Natural killer cell (primary cell): ENCODE data around the gene SLC25A11. TPM values are rescaled to one million over a fixed set of nuclear protein-coding genes. Genes with fewer than 3 reads are reported as not detected.
"Not testable (repeated sequence)": the region's sequence is repeated elsewhere in the genome, so short reads cannot be mapped to it uniquely, and the experiment has no call there.

Source experiments
- ATAC-seq, 3 donors: fragments of 150-1000 bp in 2 of 3; fragments of 200-7000 bp in 1 of 3; cut with Tn5 transposase; 1 replicate in 1 of 3; 2 replicates in 2 of 3; pipeline ENCODE4 v1.10.0; 2021; ENCODE audit warnings: mild to moderate bottlenecking in 2 of 3, moderate library complexity in 2 of 3
- DNase-seq, 2 donors: peaks; one replicate each; pipeline versions ENCODE4 v3.0.0 to v3.0.0-alpha.2; 2013 to 2021; ENCODE audit warnings: mixed read lengths in 1 of 2
- H3K27ac ChIP-seq: one replicate; pipeline ENCODE4 v1.5.1; 2013; ENCODE audit warnings: mild to moderate bottlenecking, low read length
- H3K27me3 ChIP-seq: one replicate; pipeline ENCODE4 v1.6.1; 2013; ENCODE audit warnings: low read length; ENCODE audit not compliant: control insufficient read depth, insufficient read depth
- H3K36me3 ChIP-seq: one replicate; pipeline ENCODE4 v1.6.1; 2013; ENCODE audit warnings: low read length; ENCODE audit not compliant: control insufficient read depth, insufficient read depth
- H3K4me1 ChIP-seq: one replicate; pipeline ENCODE4 v1.6.1; 2013; ENCODE audit warnings: low read length; ENCODE audit not compliant: control insufficient read depth, insufficient read depth
- H3K4me3 ChIP-seq: one replicate; pipeline ENCODE4 v1.5.1; 2013; ENCODE audit warnings: low read length
- H3K9me3 ChIP-seq: one replicate; pipeline ENCODE4 v1.6.1; 2013; ENCODE audit warnings: low read length; ENCODE audit not compliant: control insufficient read depth, insufficient read depth
- H3K27ac Mint-ChIP-seq, 2 donors: one replicate each; pipeline ENCODE4 v1.8.0; 2022; ENCODE audit warnings: mild to moderate bottlenecking in 2 of 2, mixed read lengths in 2 of 2, moderate library complexity in 1 of 2
- H3K27me3 Mint-ChIP-seq, 2 donors: one replicate each; pipeline ENCODE4 v1.8.0; 2022; ENCODE audit warnings: low read depth in 2 of 2, mixed read lengths in 2 of 2
- H3K36me3 Mint-ChIP-seq: one replicate; pipeline ENCODE4 v1.8.0; 2022; ENCODE audit warnings: mixed read lengths
- H3K4me1 Mint-ChIP-seq, 2 donors: one replicate each; pipeline ENCODE4 v1.8.0; 2022; ENCODE audit warnings: mixed read lengths in 2 of 2
- H3K4me3 Mint-ChIP-seq: one replicate; pipeline ENCODE4 v1.8.0; 2022; ENCODE audit warnings: mild to moderate bottlenecking, moderate library complexity, mixed read lengths
- H3K9me3 Mint-ChIP-seq, 2 donors: one replicate each; pipeline ENCODE4 v1.8.0; 2022; ENCODE audit warnings: mixed read lengths in 2 of 2
- WGBS: methylation state at CpG from one replicate; pipeline ENCODE4 v1.1.7; 2013; ENCODE audit warnings: missing lambda C conversion rate; ENCODE audit not compliant: insufficient coverage; 5-methylcytosine and 5-hydroxymethylcytosine counted together
- intact Hi-C: fragments of 100-400 bp; cut with micrococcal nuclease; formaldehyde crosslinking; loops from one replicate; pipeline ENCODE4 v1.14.2; 2022
- total RNA-seq, 4 donors: library from RNA; stranded (reverse); fragments of 120-200 nt in 1 of 4; gene quantifications; one replicate each; pipeline versions ENCODE4 v1.2.3 to v1.2.4, GENCODE V29; 2013 to 2022
- TF ChIP-seq, protein P1 (sequence below): fragments of 200-600 bp; IDR thresholded peaks from one replicate; pipeline ENCODE4 v1.8.0; 2022; ENCODE audit warnings: antibody characterized with exemption

The SLC25A11 gene
- total RNA-seq, 3 donors from 2014 or later (not counting 1 experiment from before 2014, with no cell fraction given): 34.7 to 47.5 (median 42.5) TPM

- TF ChIP-seq, protein P1, sequence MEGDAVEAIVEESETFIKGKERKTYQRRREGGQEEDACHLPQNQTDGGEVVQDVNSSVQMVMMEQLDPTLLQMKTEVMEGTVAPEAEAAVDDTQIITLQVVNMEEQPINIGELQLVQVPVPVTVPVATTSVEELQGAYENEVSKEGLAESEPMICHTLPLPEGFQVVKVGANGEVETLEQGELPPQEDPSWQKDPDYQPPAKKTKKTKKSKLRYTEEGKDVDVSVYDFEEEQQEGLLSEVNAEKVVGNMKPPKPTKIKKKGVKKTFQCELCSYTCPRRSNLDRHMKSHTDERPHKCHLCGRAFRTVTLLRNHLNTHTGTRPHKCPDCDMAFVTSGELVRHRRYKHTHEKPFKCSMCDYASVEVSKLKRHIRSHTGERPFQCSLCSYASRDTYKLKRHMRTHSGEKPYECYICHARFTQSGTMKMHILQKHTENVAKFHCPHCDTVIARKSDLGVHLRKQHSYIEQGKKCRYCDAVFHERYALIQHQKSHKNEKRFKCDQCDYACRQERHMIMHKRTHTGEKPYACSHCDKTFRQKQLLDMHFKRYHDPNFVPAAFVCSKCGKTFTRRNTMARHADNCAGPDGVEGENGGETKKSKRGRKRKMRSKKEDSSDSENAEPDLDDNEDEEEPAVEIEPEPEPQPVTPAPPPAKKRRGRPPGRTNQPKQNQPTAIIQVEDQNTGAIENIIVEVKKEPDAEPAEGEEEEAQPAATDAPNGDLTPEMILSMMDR: no peak
- H3K9me3 Mint-ChIP-seq: no peaks in the 10 kb centered on the region
- peak in 1 of 3 donors; percentile 10 for ATAC-seq
- 40% methylated on average over 15 of the region's 16 CpGs for WGBS
- H3K27me3 Mint-ChIP-seq: peaks cover 0 to 4% of the 10 kb centered on the region in 2 donors
- DNase-seq: no peak
- Histone ChIP-seq H3K27me3 (no peaks in the 10 kb centered on the region), H3K27ac (no peak overlapping the region), H3K4me3 (no peak overlapping the region), H3K9me3 (no peaks in the 10 kb centered on the region), H3K36me3 (peaks cover 17% of the 10 kb centered on the region), H3K4me1 (peaks cover 29% of the 10 kb centered on the region)
- no peaks in the 10 kb centered on the region for H3K36me3 Mint-ChIP-seq
- H3K4me3 Mint-ChIP-seq: peak overlapping the region; percentile 80
- H3K27ac Mint-ChIP-seq: peak overlapping the region in 1 of 2 donors; percentile 81
- peaks cover 33 to 50% of the 10 kb centered on the region in 2 donors for H3K4me1 Mint-ChIP-seq
- intact Hi-C loops: no loop called here
Observed at GRCh38 chr17:4933646-4934045, 6.2 kb downstream of the SLC25A11 start.

DNA sequence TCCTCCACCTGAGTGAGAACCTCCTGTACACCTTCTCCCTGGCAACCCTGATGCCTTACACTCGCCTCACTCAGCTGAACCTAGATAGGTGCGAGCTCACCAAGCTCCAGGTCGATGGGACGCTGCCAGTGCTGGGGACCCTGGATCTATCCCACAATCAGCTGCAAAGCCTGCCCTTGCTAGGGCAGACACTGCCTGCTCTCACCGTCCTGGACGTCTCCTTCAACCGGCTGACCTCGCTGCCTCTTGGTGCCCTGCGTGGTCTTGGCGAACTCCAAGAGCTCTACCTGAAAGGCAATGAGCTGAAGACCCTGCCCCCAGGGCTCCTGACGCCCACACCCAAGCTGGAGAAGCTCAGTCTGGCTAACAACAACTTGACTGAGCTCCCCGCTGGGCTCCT lies 7.1 kb downstream of the SLC25A11 start:
- no peak for DNase-seq
- Histone ChIP-seq H3K27ac (no peak overlapping the region), H3K36me3 (peaks cover 9% of the 10 kb centered on the region), H3K4me3 (no peak overlapping the region), H3K9me3 (no peaks in the 10 kb centered on the region), H3K4me1 (peaks cover 22% of the 10 kb centered on the region), H3K27me3 (no peaks in the 10 kb centered on the region)
- TF ChIP-seq, protein P1: no peak
- peaks cover 0 to 4% of the 10 kb centered on the region in 2 donors for H3K27me3 Mint-ChIP-seq
- WGBS: 94% methylated on average over 12 of the region's 12 CpGs
- peaks cover 28 to 42% of the 10 kb centered on the region in 2 donors for H3K4me1 Mint-ChIP-seq
- H3K36me3 Mint-ChIP-seq: no peaks in the 10 kb centered on the region
- no peak for ATAC-seq
- H3K4me3 Mint-ChIP-seq: no peak overlapping the region
- H3K27ac Mint-ChIP-seq: no peak overlapping the region
- no peaks in the 10 kb centered on the region for H3K9me3 Mint-ChIP-seq
- intact Hi-C loops: no loop called here

DNA sequence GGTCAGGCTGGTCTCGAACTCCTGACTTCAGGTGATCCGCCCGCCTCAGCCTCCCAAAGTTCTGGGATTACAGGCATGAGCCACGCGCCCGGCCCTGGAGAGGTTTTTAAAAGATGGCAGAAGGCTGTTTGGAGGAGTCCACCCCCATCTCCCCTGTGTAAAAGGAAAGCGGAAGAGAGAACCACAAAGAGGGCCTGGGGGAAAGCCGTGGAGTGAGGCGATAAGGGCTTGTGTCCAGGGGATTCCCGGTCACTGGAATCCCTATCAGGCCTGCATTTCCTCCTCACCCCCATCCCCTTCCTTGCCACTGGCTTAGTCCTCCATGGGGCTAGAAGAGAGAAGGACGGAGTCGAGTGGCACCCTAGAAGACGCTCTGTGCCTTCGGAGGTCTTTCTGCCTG lies 7.9 kb downstream of the SLC25A11 start, which contains the start of gene GP1BA:
Gene GP1BA, plus strand, starts transcription at position 315 of the 400 bp plus-strand sequence. CDS start 328 bp downstream, outside the sequence.
- ATAC-seq (no peak), DNase-seq (no peak)
- Mint-ChIP-seq H3K4me3 (no peak within 1 kb of the TSS), H3K4me1 (peaks cover 28 to 37% of the 10 kb centered on the region in 2 donors), H3K9me3 (no peaks in the 10 kb centered on the region), H3K36me3 (no peaks in the 10 kb centered on the region), H3K27ac (no peak within 1 kb of the TSS), H3K27me3 (peaks cover 0 to 4% of the 10 kb centered on the region in 2 donors)
- 58% methylated on average over 11 of the region's 14 CpGs for WGBS
- H3K4me1 ChIP-seq: peaks cover 22% of the 10 kb centered on the region
- intact Hi-C loops: no loop called here
- no peaks in the 10 kb centered on the region for H3K9me3 ChIP-seq
- H3K4me3 ChIP-seq: no peak within 1 kb of the TSS
- TF ChIP-seq, protein P1: no peak
- no peaks in the 10 kb centered on the region for H3K27me3 ChIP-seq
- no peak within 1 kb of the TSS for H3K27ac ChIP-seq
- peaks cover 1% of the 10 kb centered on the region for H3K36me3 ChIP-seq

DNA sequence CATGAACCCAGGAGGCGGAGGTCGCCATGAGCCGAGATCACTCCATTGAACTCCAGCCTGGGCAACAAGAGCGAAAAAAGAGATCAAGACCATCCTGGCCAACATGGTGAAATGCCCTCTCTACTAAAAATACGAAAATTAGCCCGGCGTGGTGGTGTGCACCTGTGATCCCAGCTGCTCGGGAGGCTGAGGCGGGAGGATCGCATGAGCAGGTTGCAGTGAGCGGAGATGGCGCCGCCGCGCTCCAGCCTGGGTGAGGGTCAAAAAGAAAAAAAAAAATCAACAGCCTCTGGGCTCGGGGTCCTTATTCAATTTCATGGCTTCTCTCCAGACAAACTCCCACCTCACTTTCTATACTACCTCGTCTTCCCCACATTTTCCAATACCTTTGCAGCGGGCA lies 11.0 kb downstream of the SLC25A11 start:
- 97% methylated on average over 18 of the region's 18 CpGs for WGBS

DNA sequence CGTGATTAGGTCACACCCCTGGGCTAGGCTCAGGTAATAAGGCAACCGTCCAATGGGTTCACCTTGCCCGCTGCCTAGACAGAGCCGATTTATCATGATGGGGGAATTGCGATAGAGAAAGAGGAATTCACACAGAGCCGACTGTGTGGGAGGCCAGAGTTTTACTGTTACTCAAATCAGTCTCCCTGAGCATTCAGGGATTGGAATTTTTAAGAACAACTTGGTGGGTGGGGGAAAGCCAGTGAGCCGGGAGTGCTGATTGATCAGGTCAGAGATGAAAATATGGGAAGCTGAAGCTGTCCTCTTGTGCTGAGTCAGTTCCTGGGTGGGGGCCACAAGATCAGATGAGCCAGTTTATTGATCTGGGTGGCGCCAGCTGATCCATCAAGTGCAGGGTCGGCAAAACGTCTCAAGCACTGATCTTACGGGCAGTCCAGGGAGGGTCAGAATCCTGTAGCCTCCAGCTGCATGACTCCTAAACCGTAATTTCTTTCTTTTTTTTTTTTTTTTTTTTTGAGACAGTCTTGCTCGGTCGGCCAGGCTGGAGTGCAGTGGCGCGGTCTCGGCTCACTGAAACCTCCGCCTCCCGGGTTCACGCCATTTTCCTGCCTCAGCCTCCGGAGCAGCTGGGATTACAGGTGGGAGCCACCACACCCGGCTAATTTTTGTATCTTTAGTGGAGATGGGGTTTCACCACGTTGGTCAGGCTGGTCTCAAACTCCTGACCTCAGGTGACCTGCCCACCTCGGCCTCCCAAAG lies 13.1 kb downstream of the SLC25A11 start:
- H3K27ac ChIP-seq, H3K4me3 Mint-ChIP-seq, intact Hi-C loops, DNase-seq, H3K4me3 ChIP-seq, H3K4me1 Mint-ChIP-seq, ATAC-seq, H3K9me3 Mint-ChIP-seq, H3K27ac Mint-ChIP-seq, H3K27me3 Mint-ChIP-seq, H3K36me3 ChIP-seq, H3K36me3 Mint-ChIP-seq, H3K9me3 ChIP-seq, H3K4me1 ChIP-seq, H3K27me3 ChIP-seq: not testable (repeated sequence)
- 97% methylated on average over 23 of the region's 24 CpGs for whole genome bisulfite sequencing

More for the DNA sequence above, 11.0 kb downstream of the SLC25A11 start:
- no peak for ATAC-seq
- H3K4me1 Mint-ChIP-seq: peaks cover 11 to 18% of the 10 kb centered on the region in 2 donors
- H3K4me3 Mint-ChIP-seq: no peak overlapping the region
- intact Hi-C loops: no loop called here
- H3K9me3 Mint-ChIP-seq: no peaks in the 10 kb centered on the region
- peaks cover 0 to under 1% of the 10 kb centered on the region in 2 donors for H3K27me3 Mint-ChIP-seq
- H3K9me3 ChIP-seq: no peaks in the 10 kb centered on the region
- H3K27me3 ChIP-seq: no peaks in the 10 kb centered on the region
- H3K36me3 Mint-ChIP-seq: no peaks in the 10 kb centered on the region
- peaks cover 14% of the 10 kb centered on the region for H3K4me1 ChIP-seq
- no peak overlapping the region for H3K27ac Mint-ChIP-seq
- H3K36me3 ChIP-seq: no peaks in the 10 kb centered on the region
- H3K4me3 ChIP-seq: no peak overlapping the region
- TF ChIP-seq, protein P1: no peak
- H3K27ac ChIP-seq: no peak overlapping the region
- no peak for DNase-seq
